GM23338 (cell line): ENCODE measurements around the gene IFNA16.
A peak's percentile ranks its signal among the peaks of the same experiment; 100 is the strongest.

Source experiments
- CTCF ChIP-seq, 2 experiments: fragments of 200-600 bp in 1 of 2; sonication (generic) in 1 of 2; conservative IDR thresholded peaks; 2 replicates each; pipeline versions ENCODE4 v1.5.1 to v1.6.1; 2016 to 2017; ENCODE audit warnings: antibody characterized with exemption in 2 of 2, low read depth in 2 of 2, mild to moderate bottlenecking in 2 of 2, moderate library complexity in 1 of 2
- ETS1 ChIP-seq: IDR thresholded peaks from 2 replicates; pipeline ENCODE4 v1.6.1; 2016; ENCODE audit warnings: antibody characterized with exemption
- EZH2 ChIP-seq: fragments of 200-600 bp; sonication (generic); IDR thresholded peaks from one replicate; pipeline ENCODE4 v1.8.0; 2017; ENCODE audit warnings: antibody characterized with exemption, mild to moderate bottlenecking, low read depth; ENCODE audit not compliant: unreplicated experiment
- EZH2phosphoT487 ChIP-seq: fragments of 200-600 bp; sonication (generic); IDR thresholded peaks from one replicate; pipeline ENCODE4 v1.8.1; 2018; ENCODE audit warnings: antibody characterized with exemption; ENCODE audit not compliant: unreplicated experiment
- NANOG ChIP-seq: IDR thresholded peaks from 2 replicates; pipeline ENCODE4 v1.6.1; 2016; ENCODE audit warnings: antibody characterized with exemption, borderline replicate concordance
- POLR2AphosphoS5 ChIP-seq: IDR thresholded peaks from 2 replicates; pipeline ENCODE4 v1.6.1; 2016; ENCODE audit warnings: antibody characterized with exemption, low read depth
- REST ChIP-seq: IDR thresholded peaks from one replicate; pipeline ENCODE4 v1.6.1; 2018; ENCODE audit warnings: antibody characterized with exemption; ENCODE audit not compliant: unreplicated experiment
- STAT1 ChIP-seq: IDR thresholded peaks from one replicate; pipeline ENCODE4 v1.6.1; 2016; ENCODE audit warnings: antibody characterized with exemption; ENCODE audit not compliant: unreplicated experiment

DNA sequence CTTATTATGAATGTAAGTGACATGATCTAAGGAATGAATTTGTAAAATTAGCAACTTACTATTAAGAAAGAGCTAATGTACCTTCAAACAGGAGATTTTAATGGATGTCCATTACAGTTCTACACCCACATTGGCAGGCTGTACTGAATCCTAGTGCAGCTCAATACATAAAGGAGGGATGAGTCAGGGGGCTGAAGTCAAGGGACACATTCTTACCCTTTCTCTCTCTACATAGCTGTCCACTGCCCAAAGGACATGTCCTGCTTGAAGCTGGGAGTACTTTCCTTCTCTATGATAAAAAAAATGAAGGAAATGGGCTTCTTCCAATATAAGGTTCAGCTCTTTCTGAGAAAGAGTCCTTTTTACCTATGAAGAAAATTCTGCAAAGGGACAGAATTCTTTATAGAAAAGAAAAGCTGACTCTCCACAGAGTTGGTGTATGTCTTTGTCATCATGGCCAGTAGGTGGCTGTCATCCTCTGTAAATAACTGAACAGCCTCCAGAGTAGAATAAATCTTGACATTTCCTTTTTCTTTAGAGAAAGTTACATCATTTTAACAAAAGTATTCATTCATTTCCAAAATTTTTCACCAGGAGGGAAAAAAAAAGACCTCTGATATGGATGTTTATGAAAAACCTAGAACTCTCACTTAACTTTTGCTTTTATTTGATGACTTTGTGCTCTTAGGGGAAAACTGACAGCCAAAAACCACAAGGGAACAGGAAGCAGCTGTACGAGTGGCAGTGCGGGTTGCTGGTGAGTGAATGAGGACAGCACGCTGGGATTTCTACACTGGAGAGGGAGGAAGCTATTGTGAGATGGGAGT lies 35.8 kb upstream of the IFNA16 start:
- TF ChIP-seq CTCF (conservative IDR thresholded peaks at IDR 0.05; ENCODE audit: low read depth in 2 of 2) (peak; percentile 65 to 76), POLR2AphosphoS5 (no peak), REST (no peak), EZH2 (no peak), ETS1 (no peak), EZH2phosphoT487 (no peak), STAT1 (no peak), NANOG (no peak)
